ENCODE measurements around the gene TRAPPC3L. TPM values are rescaled to one million over a fixed set of nuclear protein-coding genes. Genes with fewer than 3 reads are reported as not detected.

TRAPPC3L gene
- polyA plus RNA-seq, 2 of the 4 experiments (the other 2 are of a cell fraction), result not detected

- Histone ChIP-seq H3K4me3 (no peak overlapping the region), H3K9me3 (no peaks in the 10 kb centered on the region), H3K27ac (no peak overlapping the region), H3K4me2 (no peak overlapping the region), H3K4me1 (no peaks in the 10 kb centered on the region)
- CTCF ChIA-PET, result interaction anchor here (1.5 kb wide), 1 partner anchor 52 kb away, joined by 6 read pairs; the partner anchor contains the start of gene CALHM5
- 58% methylated on average over 4 of the region's 4 CpGs for WGBS (ENCODE audit: missing lambda C conversion rate)
- ATAC-seq, result no peak
- no peak for FAIRE-seq
- TF ChIP-seq ESRRA (IDR thresholded peaks at IDR 0.05; ENCODE audit: borderline replicate concordance, low read length) (no peak), KDM1A (IDR thresholded peaks at IDR 0.05; ENCODE audit: low read depth) (no peak), NFE2L2 (conservative IDR thresholded peaks at IDR 0.05; ENCODE audit: low read length) (no peak), KDM5A (IDR thresholded peaks at IDR 0.05) (no peak), RCOR1 (IDR thresholded peaks at IDR 0.05; ENCODE audit: low read depth, low read length) (no peak), FOSL2 (IDR thresholded peaks at IDR 0.05) (no peak), FOSL2 (CRISPR knock-in tag; IDR thresholded peaks at IDR 0.05) (no peak), USF2 (IDR thresholded peaks at IDR 0.05) (no peak), SREBF2 (IDR thresholded peaks at IDR 0.05) (no peak)
- POLR2A ChIA-PET, result no interaction called here
- DNase-seq (ENCODE audit: low read depth in 1 of 2, low spot score in 1 of 2), result no peak
Measured at GRCh38 chr6:116459927-116460326, 85.6 kb downstream of the TRAPPC3L start.

- DNase-seq (ENCODE audit: low read depth in 1 of 2, low spot score in 1 of 2), result no peak
- no peaks in the 10 kb centered on the region for H3K4me1 ChIP-seq
- no peak overlapping the region for H3K4me2 ChIP-seq
- H3K9me3 ChIP-seq, result no peaks in the 10 kb centered on the region
- CTCF ChIA-PET, result interaction anchor here (0.9 kb wide), 1 partner anchor 19 kb away, joined by 4 read pairs; no protein-coding TSS in a partner anchor
- H3K4me3 ChIP-seq, result no peak overlapping the region
- ATAC-seq, result no peak
- TF ChIP-seq EP300 (IDR thresholded peaks at IDR 0.05) (no peak), HOXB13 (CRISPR knock-in tag; IDR thresholded peaks at IDR 0.05; ENCODE audit: low read depth) (no peak), CBX2 (IDR thresholded peaks at IDR 0.05; ENCODE audit: borderline replicate concordance, low read depth) (no peak), PHF8 (IDR thresholded peaks at IDR 0.05; ENCODE audit: borderline replicate concordance, low read depth) (no peak), TP53 (CRISPR knock-in tag; IDR thresholded peaks at IDR 0.05) (no peak), SREBF2 (IDR thresholded peaks at IDR 0.05) (no peak), ESRRA (IDR thresholded peaks at IDR 0.05; ENCODE audit: borderline replicate concordance, low read length) (no peak), HEYL (CRISPR knock-in tag; IDR thresholded peaks at IDR 0.05) (no peak), NFE2L2 (conservative IDR thresholded peaks at IDR 0.05; ENCODE audit: low read length) (no peak), FOSB (CRISPR knock-in tag; IDR thresholded peaks at IDR 0.05) (no peak), RCOR1 (IDR thresholded peaks at IDR 0.05; ENCODE audit: low read depth, low read length) (no peak), MAFK (IDR thresholded peaks at IDR 0.05; ENCODE audit: partially characterized antibody) (no peak), EHF (CRISPR knock-in tag; IDR thresholded peaks at IDR 0.05) (no peak), FOSL2 (IDR thresholded peaks at IDR 0.05) (no peak), FOSL2 (CRISPR knock-in tag; IDR thresholded peaks at IDR 0.05) (no peak), MYC (IDR thresholded peaks at IDR 0.05; ENCODE audit: borderline replicate concordance, low read length) (no peak), USF2 (IDR thresholded peaks at IDR 0.05) (no peak), BHLHE40 (IDR thresholded peaks at IDR 0.05; ENCODE audit: low read depth, low read length) (no peak), NPAS2 (CRISPR knock-in tag; IDR thresholded peaks at IDR 0.05; ENCODE audit: borderline replicate concordance) (no peak), ZSCAN20 (CRISPR knock-in tag; IDR thresholded peaks at IDR 0.05) (no peak), TFCP2L1 (CRISPR knock-in tag; IDR thresholded peaks at IDR 0.05) (no peak)
- POLR2A ChIA-PET, result no interaction called here
- WGBS (ENCODE audit: missing lambda C conversion rate), result 36% methylated on average over 7 of the region's 9 CpGs
- H3K27ac ChIP-seq, result no peak overlapping the region
- FAIRE-seq, result no peak
Measured at GRCh38 chr6:116458264-116458663, 87.2 kb downstream of the TRAPPC3L start.

- no peak overlapping the region for H3K4me3 ChIP-seq
- 46% methylated on average over 2 of the region's 2 CpGs for WGBS (ENCODE audit: missing lambda C conversion rate)
- no peak overlapping the region for H3K4me2 ChIP-seq
- H3K9me3 ChIP-seq, result no peaks in the 10 kb centered on the region
- TF ChIP-seq ZNF302 (CRISPR knock-in tag; IDR thresholded peaks at IDR 0.05), result no peak
- TF ChIP-seq E2F6 (IDR thresholded peaks at IDR 0.05; ENCODE audit: borderline replicate concordance, low read depth), result no peak
- no peak for TF ChIP-seq BHLHE40 (IDR thresholded peaks at IDR 0.05; ENCODE audit: low read depth, low read length)
- no peak for TF ChIP-seq CBX8 (IDR thresholded peaks at IDR 0.05)
- no peak for TF ChIP-seq NR3C1 (IDR thresholded peaks at IDR 0.05)
- no peak for TF ChIP-seq RNF2 (IDR thresholded peaks at IDR 0.05; ENCODE audit: borderline replicate concordance, low read depth)
- no peak for TF ChIP-seq HOXB13 (CRISPR knock-in tag; IDR thresholded peaks at IDR 0.05; ENCODE audit: low read depth)
- TF ChIP-seq MAZ (IDR thresholded peaks at IDR 0.05; ENCODE audit: borderline replicate concordance, low read depth, low read length), result no peak
- POLR2A ChIA-PET, result no interaction called here
- DNase-seq (ENCODE audit: low read depth in 1 of 2, low spot score in 1 of 2) (no peak), FAIRE-seq (no peak), ATAC-seq (no peak)
- no peak overlapping the region for H3K27ac ChIP-seq
- CTCF ChIA-PET, result interaction anchor here (1.0 to 1.1 kb wide), 2 partner anchors 35 to 169 kb away, joined by 3 to 4 read pairs; no protein-coding TSS in a partner anchor
- H3K4me1 ChIP-seq, result no peaks in the 10 kb centered on the region
Measured at GRCh38 chr6:116456927-116457326, 88.6 kb downstream of the TRAPPC3L start.

All from A549 (cell line).